NCI-H69 (cell line): ENCODE measurements around the gene CXCL1.
"Not testable (repeated sequence)": the region's sequence is repeated elsewhere in the genome, so short reads cannot be mapped to it uniquely, and the experiment has no call there.

ENCODE experiments used
- DNase-seq: peaks from one replicate; lab custom pipeline; 2025; lab: John Stamatoyannopoulos, UW

Gene CXCL1

GRCh38 chr4:73883306-73883705, 14.1 kb downstream of the CXCL1 start:
- no peak for DNase-seq

DNA sequence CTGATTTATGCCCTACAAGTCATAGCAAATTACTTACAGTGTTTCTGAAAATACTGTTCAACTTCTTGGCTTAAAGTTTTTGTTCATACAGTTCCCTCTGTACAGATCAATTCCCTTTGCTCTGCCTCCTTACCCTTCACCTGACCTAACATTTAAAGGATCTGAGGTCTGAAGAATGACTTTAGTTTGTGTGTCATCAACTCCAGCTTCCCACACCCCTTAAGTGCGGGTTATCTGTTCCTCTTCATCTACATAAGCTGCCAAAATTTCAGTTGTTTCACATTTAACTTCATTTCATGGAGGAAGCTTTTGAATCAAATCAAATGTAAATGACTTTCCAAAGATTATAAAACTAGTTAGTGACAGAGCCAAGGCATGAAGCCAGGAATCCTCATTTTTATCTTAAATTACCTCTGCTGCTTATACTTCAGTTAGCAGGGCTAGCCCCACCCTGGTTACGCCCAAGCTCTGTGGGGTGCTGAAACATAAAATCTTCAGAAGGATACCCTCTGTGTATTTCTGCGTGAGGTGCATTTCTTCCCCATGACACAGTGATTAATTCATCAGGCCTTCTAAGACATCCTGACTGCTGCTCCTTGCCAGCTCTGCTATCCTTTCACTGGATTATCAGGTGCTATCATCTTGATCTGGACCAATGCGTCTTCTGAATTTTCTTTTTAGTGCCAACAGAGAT, 16.5 kb downstream of the CXCL1 start:
- DNase-seq: no peak

DNA sequence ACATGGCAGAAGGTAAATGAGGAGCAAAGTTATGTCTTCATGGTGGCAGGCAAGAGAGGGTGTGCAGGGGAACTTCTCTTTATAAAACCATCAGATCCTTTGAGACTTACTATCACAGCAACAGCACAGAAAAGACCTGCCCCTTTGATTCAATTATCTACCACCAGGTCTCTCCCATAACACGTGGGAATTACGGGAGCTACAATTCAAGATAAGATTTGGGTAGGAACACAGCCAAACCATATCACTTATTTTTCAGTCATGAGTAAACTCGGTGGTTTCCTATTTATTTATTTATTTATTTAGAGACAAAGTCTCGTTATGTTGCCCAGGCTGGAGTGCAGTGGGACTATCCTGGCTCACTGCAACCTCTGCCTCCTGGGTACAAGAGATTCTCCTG, 22.1 kb downstream of the CXCL1 start:
- no peak for DNase-seq

GRCh38 chr4:73891739-73892405, 22.7 kb downstream of the CXCL1 start:
- no peak for DNase-seq

- no peak for DNase-seq
Observed at GRCh38 chr4:73892966-73893365, 23.8 kb downstream of the CXCL1 start.

GRCh38 chr4:73894001-73894400, 24.8 kb downstream of the CXCL1 start:
- DNase-seq: no peak

GRCh38 chr4:73895201-73896175, 26.3 kb downstream of the CXCL1 start:
- DNase-seq: no peak

DNA sequence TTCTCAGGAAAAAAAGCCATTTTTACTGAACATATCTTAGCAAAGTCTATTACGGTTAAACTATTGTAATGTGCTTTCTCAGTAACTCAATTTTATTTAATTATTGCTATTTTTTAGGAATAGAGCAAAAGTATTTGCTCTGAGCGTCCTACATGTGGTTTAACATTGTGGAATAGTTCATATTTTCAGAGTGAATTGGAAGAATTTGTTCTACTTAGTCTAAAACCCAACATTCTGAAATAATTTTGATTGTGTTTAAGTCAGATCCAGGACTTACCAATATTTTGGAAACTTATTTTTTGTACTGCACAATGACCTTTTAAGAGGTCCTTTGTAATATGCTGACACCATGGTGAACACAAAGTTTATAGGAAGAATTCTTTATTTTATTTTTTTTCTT, 27.2 kb downstream of the CXCL1 start:
- no peak for DNase-seq

DNA sequence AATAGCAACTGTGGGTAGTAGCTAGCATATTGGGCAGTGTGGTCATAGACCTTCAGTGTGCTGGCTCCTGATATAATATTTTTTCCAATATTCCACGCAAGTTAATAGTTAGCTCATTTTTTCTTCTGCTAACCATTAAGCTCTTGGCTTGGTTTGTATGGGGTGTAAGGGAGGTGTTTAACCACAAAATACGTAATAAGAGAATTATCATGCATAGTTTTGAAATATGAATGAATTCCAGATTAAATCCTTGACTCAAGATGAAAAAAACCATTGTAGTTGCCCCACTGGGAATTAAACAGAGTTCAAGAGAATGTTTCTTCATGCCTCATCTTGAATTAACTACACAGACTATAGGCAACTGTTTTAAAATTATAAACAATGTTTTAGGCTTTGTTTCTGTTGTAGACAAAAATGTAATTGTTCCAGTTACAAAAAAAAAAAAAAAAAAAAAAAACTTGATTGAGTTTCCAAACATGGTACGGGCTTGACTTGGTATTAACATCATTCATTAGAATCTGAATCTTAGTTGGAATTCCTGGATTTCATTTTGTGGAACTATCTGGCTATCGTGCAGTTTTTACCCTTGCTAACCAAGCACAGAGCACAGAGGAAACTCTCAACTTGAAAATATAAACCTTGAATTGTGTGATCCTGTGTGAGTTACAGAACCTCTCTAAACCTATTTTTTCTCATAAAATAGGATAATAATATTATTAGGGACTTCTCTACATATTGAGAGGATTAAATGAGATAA, 28.4 kb downstream of the CXCL1 start:
- no peak for DNase-seq

GRCh38 chr4:73899338-73899737, 30.1 kb downstream of the CXCL1 start:
- DNase-seq: not testable (repeated sequence)

DNA sequence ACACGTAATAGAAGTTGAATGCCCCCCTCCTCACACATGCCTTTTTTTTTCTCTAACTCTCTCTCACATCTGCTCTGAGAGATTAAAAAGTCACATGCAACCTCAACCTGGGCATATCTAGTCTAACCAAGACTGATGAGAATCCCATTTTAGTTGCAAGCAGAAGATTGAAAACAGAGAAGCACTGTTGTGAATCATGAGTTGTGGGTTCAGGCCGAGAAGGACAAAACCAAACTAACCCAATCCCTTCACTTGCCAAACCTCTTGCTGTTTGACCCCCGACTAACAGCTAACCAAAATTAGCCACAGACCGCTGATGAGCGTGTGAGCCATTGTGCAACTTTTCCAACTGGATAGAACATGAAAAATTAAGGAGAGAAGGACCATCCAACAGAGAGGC, 31.8 kb downstream of the CXCL1 start:
- DNase-seq: no peak

DNA sequence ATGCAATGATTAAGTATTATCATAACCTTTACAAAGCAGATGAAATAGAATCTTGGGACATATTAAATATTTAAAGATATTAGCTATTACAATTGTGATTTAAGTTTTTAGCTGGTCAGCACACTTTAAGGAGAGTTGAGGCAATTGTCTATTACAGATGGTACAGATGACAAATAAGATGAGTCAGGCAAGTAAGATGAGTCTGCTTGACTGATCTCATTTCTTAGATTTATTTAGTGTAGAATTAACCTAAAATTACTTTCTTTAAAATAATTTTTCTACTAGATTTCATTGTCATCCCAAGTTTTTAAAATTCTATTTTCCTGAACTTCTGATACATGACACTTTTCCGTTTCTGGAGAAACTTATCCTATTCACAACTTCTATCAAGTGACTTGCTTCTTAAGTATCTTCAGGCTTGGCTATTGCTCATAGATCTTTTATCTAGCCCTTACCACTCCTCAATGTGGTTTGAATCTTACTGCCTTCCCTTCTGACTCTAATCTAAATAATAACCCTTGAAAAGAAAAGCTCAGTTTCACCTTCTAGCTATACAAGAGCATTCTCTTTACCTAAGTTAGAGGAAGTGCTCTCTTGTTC, 32.9 kb downstream of the CXCL1 start:
- DNase-seq: no peak

- no peak for DNase-seq
Observed at GRCh38 chr4:73902817-73903547, 33.8 kb downstream of the CXCL1 start.

GRCh38 chr4:73904491-73904890, 35.3 kb downstream of the CXCL1 start:
- no peak for DNase-seq

DNA sequence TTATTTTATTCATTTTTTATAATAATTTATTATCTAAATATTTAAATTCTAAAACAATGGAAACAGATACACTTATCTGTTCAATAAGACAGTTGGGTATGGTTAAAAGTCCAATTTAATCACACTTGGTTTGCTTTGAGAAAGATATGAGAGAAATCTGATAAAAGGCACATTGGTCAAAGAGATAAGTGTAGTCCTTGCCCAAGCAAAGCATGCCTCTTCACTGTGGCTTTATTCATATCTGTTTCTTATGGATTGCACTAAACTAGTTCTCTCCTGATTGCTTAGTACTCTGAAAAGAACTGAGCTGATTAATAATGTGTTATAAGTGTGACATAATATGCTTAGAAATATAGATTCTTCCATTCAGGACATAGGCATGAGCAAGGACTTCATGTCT, 39.8 kb downstream of the CXCL1 start:
- DNase-seq: no peak

DNA sequence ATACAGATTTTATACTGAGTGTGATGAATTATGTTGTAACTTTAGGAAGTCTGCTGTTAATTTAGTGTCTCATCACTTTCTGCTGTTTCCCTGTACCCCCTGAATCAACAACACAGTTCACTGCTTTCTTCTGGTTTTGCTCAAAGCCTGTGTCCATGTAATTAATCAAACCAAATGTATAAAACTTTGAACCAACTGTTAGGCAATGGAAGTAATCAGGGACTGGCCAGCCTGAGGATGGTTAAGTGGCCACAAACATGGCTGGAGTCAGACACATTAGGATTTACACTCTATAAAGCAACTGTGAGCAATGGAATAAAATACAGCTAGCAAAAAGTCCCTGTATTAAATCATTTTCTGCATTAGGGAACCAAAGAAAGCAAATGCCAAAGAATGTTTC, 42.6 kb downstream of the CXCL1 start:
- DNase-seq: no peak

- no peak for DNase-seq
Observed at GRCh38 chr4:73912191-73912590, 43.0 kb downstream of the CXCL1 start.

DNA sequence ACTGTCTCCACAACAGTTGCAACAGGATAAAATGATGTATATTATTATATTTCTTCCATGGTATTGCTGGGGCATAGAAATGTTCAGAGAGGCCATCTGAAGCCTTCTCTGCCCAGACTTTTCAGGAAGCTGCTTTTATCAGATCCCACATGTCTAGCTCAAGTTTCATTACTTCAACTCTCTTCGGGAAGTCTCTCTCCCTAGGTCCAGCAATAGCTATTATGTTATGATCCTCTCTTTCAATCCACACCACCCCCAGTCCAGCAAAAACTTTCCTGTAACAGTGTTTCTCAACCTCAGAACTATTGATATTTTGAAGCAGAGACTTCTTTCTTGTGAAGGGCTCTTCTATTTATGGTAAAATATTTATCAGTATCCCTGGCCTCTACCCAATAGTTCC, 44.9 kb downstream of the CXCL1 start:
- no peak for DNase-seq

DNA sequence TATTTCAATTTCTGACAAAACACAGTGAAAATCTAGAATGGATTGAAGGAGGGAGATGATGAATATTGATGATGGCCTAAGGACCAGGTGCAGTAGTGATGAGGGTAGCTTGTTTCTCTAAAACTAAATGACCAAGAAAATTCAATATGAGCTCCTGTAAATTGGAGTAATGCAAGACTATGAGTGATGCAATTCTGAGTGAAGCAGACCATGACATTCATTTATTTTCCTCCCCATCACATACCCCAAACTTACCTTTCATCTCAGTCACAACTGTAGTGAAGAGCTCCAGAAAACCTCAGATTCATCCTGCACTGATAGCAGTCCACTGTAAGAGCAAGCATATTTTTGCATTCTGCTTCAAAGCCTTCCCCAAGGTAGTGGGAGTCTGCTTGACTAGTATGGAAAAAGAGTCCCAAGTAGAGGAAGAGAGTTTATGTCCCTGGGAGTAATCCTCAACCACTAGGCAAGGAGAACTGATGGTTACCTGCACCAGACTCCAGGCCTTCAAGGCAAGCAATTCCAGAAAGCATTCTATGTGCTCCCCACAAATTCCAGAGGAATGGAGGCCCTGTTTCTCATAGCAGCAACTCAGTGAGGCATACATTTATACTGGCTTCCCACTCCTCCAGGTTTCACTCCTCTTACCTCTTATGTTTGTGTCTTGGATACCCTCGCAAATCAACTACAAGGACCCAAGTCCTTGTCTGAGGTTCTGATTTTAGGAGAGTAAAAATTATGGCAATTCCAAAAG, 47.2 kb downstream of the CXCL1 start:
- no peak for DNase-seq

DNA sequence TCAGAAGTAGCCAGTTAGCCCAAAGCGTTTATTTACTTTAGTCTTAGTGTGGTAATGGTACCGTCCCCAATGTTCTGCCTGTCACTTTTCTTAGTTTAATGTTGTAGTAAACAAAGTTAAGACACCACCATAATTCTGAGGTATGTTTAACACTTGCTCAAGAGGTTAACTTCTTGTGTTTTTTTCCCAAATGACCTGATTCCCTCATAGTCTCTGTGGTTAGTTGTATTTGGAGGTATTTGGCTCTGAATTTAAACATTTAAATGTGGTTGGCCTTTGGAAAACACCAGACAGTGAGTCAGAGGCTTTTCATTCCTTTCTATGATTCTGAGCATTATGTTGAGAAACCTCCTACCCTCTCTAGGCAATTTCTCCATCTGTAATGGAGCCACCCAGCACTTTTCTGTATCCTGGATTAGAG, 47.9 kb downstream of the CXCL1 start:
- DNase-seq: no peak
